Parathyroid adenoma (tissue), 2 donors: ENCODE data around the gene KNG1.

Experiments
- H2AFZ ChIP-seq: fragments of 300-600 bp; sonication (generic); one replicate; pipeline ENCODE4 v1.7.0; 2017; ENCODE audit warnings: antibody characterized with exemption, mild to moderate bottlenecking
- H3K27ac ChIP-seq: fragments of 300-600 bp; sonication (generic); one replicate; pipeline ENCODE4 v1.7.0; 2017
- H3K27me3 ChIP-seq: fragments of 300-600 bp; sonication (generic); one replicate; pipeline ENCODE4 v1.7.0; 2017; ENCODE audit warnings: low read length; ENCODE audit not compliant: control insufficient read depth, insufficient read depth
- H3K36me3 ChIP-seq: fragments of 300-600 bp; sonication (generic); one replicate; pipeline ENCODE4 v1.7.0; 2017; ENCODE audit warnings: low read length; ENCODE audit not compliant: control insufficient read depth, insufficient read depth
- H3K4me1 ChIP-seq: fragments of 300-600 bp; sonication (generic); one replicate; pipeline ENCODE4 v1.7.0; 2017; ENCODE audit warnings: control low read depth
- H3K4me2 ChIP-seq: fragments of 300-600 bp; sonication (generic); one replicate; pipeline ENCODE4 v1.7.0; 2017; ENCODE audit warnings: low read length
- H3K4me3 ChIP-seq: fragments of 300-600 bp; sonication (generic); one replicate; pipeline ENCODE4 v1.7.0; 2017; ENCODE audit warnings: low read depth, low read length
- H3K79me2 ChIP-seq: fragments of 300-600 bp; sonication (generic); one replicate; pipeline ENCODE4 v1.7.0; 2017; ENCODE audit warnings: control low read depth
- H3K9ac ChIP-seq: fragments of 300-600 bp; sonication (generic); one replicate; pipeline ENCODE4 v1.7.0; 2017; ENCODE audit warnings: mild to moderate bottlenecking
- H3K9me3 ChIP-seq: fragments of 300-600 bp; sonication (generic); one replicate; pipeline ENCODE4 v1.7.0; 2017; ENCODE audit warnings: low read length; ENCODE audit not compliant: control insufficient read depth
- CTCF ChIP-seq: fragments of 300-600 bp; sonication (generic); IDR thresholded peaks from one replicate; pipeline ENCODE4 v1.7.0; 2017; ENCODE audit warnings: antibody characterized with exemption, mild to moderate bottlenecking
- donor health status: primary hyperparathyroidism.

The KNG1 gene

DNA sequence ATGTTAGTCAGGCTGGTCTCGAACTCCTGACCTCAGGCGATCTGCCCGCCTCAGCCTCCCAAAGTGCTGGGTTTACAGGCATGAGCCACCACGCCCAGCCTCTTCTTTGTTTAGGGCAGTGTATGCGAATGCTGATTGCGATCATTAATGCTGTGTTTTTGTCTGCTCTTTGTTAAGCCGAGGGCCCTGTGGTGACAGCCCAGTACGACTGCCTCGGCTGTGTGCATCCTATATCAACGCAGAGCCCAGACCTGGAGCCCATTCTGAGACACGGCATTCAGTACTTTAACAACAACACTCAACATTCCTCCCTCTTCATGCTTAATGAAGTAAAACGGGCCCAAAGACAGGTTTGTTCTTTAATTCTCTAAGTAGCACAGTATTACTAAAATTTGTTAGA lies 7.8 kb downstream of the KNG1 start:
- no peaks in the 10 kb centered on the region for H3K27me3 ChIP-seq
- H3K4me2 ChIP-seq = no peak overlapping the region
- H3K79me2 ChIP-seq = no peaks in the 10 kb centered on the region
- H3K9ac ChIP-seq = no peak overlapping the region
- H3K4me3 ChIP-seq = no peak overlapping the region
- H3K36me3 ChIP-seq = no peaks in the 10 kb centered on the region
- no peak for TF ChIP-seq CTCF
- no peak overlapping the region for H3K27ac ChIP-seq
- H2AFZ ChIP-seq = no peak overlapping the region
- no peaks in the 10 kb centered on the region for H3K9me3 ChIP-seq
- no peaks in the 10 kb centered on the region for H3K4me1 ChIP-seq

DNA sequence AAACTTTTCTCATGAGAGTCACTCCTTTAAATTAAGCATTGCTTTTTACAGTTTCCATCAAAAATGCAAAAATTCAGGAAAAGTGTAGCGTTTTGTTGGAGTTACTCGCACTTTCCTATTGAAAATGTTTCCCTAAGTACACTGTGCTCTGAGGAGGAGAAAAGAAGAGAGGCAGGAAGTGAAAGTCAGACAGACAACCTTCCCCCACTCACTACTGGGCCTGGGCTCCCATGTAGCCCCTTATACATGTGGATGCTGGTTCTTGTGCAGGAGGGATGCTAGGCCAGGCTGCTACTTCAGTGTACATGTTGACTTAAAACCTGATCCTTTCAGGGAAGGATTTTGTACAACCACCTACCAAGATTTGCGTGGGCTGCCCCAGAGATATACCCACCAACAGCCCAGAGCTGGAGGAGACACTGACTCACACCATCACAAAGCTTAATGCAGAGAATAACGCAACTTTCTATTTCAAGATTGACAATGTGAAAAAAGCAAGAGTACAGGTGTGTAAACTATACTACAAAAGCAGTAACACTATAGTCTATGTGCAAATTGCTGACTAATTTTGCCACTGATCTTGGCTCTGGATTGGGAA lies 15.1 kb downstream of the KNG1 start:
- H3K27me3 ChIP-seq = no peaks in the 10 kb centered on the region
- H3K36me3 ChIP-seq = no peaks in the 10 kb centered on the region
- no peak overlapping the region for H3K4me2 ChIP-seq
- H3K4me3 ChIP-seq = no peak overlapping the region
- H3K27ac ChIP-seq = no peak overlapping the region
- TF ChIP-seq CTCF = no peak
- no peaks in the 10 kb centered on the region for H3K4me1 ChIP-seq
- no peaks in the 10 kb centered on the region for H3K9me3 ChIP-seq
- no peak overlapping the region for H3K9ac ChIP-seq
- no peaks in the 10 kb centered on the region for H3K79me2 ChIP-seq
- no peak overlapping the region for H2AFZ ChIP-seq

GRCh38 chr3:186742618-186743380 lies 25.6 kb downstream of the KNG1 start:
- no peak for TF ChIP-seq CTCF
- no peaks in the 10 kb centered on the region for H3K4me1 ChIP-seq
- no peak overlapping the region for H3K9ac ChIP-seq
- H3K79me2 ChIP-seq = no peaks in the 10 kb centered on the region
- no peak overlapping the region for H3K27ac ChIP-seq
- no peaks in the 10 kb centered on the region for H3K9me3 ChIP-seq
- no peak overlapping the region for H3K4me3 ChIP-seq
- no peaks in the 10 kb centered on the region for H3K27me3 ChIP-seq
- no peak overlapping the region for H3K4me2 ChIP-seq
- no peak overlapping the region for H2AFZ ChIP-seq
- no peaks in the 10 kb centered on the region for H3K36me3 ChIP-seq

- Histone ChIP-seq H3K4me3 (no peak overlapping the region), H3K4me1 (no peaks in the 10 kb centered on the region), H3K9ac (no peak overlapping the region), H3K27ac (no peak overlapping the region), H3K79me2 (no peaks in the 10 kb centered on the region), H3K36me3 (no peaks in the 10 kb centered on the region), H3K27me3 (no peaks in the 10 kb centered on the region), H3K4me2 (no peak overlapping the region), H2AFZ (no peak overlapping the region), H3K9me3 (no peaks in the 10 kb centered on the region)
- TF ChIP-seq CTCF = no peak
Observed at GRCh38 chr3:186743666-186744065, 26.5 kb downstream of the KNG1 start.

DNA sequence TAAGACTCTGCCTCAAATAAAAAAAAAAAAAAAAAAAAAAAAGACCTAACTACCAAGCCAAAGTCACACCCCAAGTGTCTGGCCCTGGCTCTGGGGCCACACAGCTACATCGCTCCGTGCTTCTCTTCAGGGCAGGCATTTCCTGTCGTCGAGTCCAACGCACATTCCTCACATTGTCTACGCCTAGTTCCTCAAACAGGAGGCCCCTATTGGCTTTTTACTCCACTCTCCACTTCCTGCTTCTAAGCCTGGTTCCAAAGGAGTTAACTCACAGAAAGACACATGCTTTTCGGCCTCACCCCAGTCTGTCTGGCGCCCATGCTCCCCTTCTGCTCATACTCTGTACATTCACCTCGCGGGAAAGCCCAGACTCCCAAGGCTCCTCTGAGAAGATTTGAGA lies 28.8 kb downstream of the KNG1 start:
- no peak overlapping the region for H2AFZ ChIP-seq
- H3K4me1 ChIP-seq = no peaks in the 10 kb centered on the region
- H3K27me3 ChIP-seq = no peaks in the 10 kb centered on the region
- H3K27ac ChIP-seq = no peak overlapping the region
- H3K4me3 ChIP-seq = no peak overlapping the region
- H3K9me3 ChIP-seq = no peaks in the 10 kb centered on the region
- no peak for TF ChIP-seq CTCF
- no peak overlapping the region for H3K9ac ChIP-seq
- no peaks in the 10 kb centered on the region for H3K36me3 ChIP-seq
- no peaks in the 10 kb centered on the region for H3K79me2 ChIP-seq
- H3K4me2 ChIP-seq = no peak overlapping the region
